ENCODE results near the gene TEX47. TPM values are rescaled to one million over a fixed set of nuclear protein-coding genes. Genes with fewer than 3 reads are reported as not detected.

Gene TEX47
- total RNA-seq, 1 experiment from 2014 or later, result not detected

GRCh38 chr7:88806280-88807037, 10.9 kb upstream of the TEX47 start:
- POLR2A ChIA-PET (ENCODE audit: low non-redundant PET), result no interaction called here
- intact Hi-C loops (cut with micrococcal nuclease; ENCODE audit: unreplicated experiment), result no loop called here
- no peaks in the 10 kb centered on the region for H3K36me3 ChIP-seq (ENCODE audit: insufficient read depth, low read length, poor library complexity, severe bottlenecking)
- no peak for DNase-seq (ENCODE audit: low spot score)
- H3K4me3 ChIP-seq (ENCODE audit: low read depth, low read length, poor library complexity, severe bottlenecking), result no peak overlapping the region
- H3K4me1 ChIP-seq (ENCODE audit: insufficient read depth, low read length, poor library complexity, severe bottlenecking), result no peaks in the 10 kb centered on the region
- H3K9me3 ChIP-seq (ENCODE audit: low read depth, low read length, poor library complexity, severe bottlenecking), result no peaks in the 10 kb centered on the region
- no peak overlapping the region for H3K27ac ChIP-seq (ENCODE audit: low read depth, low read length, poor library complexity, severe bottlenecking)
- CTCF ChIA-PET, result interaction anchor here (0.7 kb wide), 1 partner anchor 201 kb away, joined by 3 read pairs; no protein-coding TSS in a partner anchor
- BruUV-seq (replicated peaks), result no TSS peak
- TF ChIP-seq EZH2 (IDR thresholded peaks at IDR 0.05; ENCODE audit: borderline replicate concordance, low read depth, low read length, poor library complexity, severe bottlenecking), result no peak
- TF ChIP-seq, protein P1, sequence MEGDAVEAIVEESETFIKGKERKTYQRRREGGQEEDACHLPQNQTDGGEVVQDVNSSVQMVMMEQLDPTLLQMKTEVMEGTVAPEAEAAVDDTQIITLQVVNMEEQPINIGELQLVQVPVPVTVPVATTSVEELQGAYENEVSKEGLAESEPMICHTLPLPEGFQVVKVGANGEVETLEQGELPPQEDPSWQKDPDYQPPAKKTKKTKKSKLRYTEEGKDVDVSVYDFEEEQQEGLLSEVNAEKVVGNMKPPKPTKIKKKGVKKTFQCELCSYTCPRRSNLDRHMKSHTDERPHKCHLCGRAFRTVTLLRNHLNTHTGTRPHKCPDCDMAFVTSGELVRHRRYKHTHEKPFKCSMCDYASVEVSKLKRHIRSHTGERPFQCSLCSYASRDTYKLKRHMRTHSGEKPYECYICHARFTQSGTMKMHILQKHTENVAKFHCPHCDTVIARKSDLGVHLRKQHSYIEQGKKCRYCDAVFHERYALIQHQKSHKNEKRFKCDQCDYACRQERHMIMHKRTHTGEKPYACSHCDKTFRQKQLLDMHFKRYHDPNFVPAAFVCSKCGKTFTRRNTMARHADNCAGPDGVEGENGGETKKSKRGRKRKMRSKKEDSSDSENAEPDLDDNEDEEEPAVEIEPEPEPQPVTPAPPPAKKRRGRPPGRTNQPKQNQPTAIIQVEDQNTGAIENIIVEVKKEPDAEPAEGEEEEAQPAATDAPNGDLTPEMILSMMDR (conservative IDR thresholded peaks at IDR 0.05; ENCODE audit: low read depth, low read length), result no peak
- H3K27me3 ChIP-seq (replicated peaks; ENCODE audit: insufficient read depth, low read depth, low read length, poor library complexity), result no peaks in the 10 kb centered on the region

- Histone ChIP-seq H3K27me3 (replicated peaks; ENCODE audit: insufficient read depth, low read depth, low read length, poor library complexity) (no peaks in the 10 kb centered on the region), H3K27ac (ENCODE audit: low read depth, low read length, poor library complexity, severe bottlenecking) (no peak overlapping the region), H3K4me3 (ENCODE audit: low read depth, low read length, poor library complexity, severe bottlenecking) (no peak overlapping the region), H3K36me3 (ENCODE audit: insufficient read depth, low read length, poor library complexity, severe bottlenecking) (no peaks in the 10 kb centered on the region), H3K4me1 (ENCODE audit: insufficient read depth, low read length, poor library complexity, severe bottlenecking) (no peaks in the 10 kb centered on the region), H3K9me3 (ENCODE audit: low read depth, low read length, poor library complexity, severe bottlenecking) (no peaks in the 10 kb centered on the region)
- POLR2A ChIA-PET (ENCODE audit: low non-redundant PET), result no interaction called here
- no peak for DNase-seq (ENCODE audit: low spot score)
- BruUV-seq (replicated peaks), result no TSS peak
- TF ChIP-seq EZH2 (IDR thresholded peaks at IDR 0.05; ENCODE audit: borderline replicate concordance, low read depth, low read length, poor library complexity, severe bottlenecking), result no peak
- intact Hi-C loops (cut with micrococcal nuclease; ENCODE audit: unreplicated experiment), result no loop called here
- CTCF ChIA-PET, result no interaction called here
These were observed 5.5 kb upstream of the TEX47 start for GRCh38 chr7:88801046-88801445.

GRCh38 chr7:88792361-88792760, 3.2 kb downstream of the TEX47 start:
- CTCF ChIA-PET, result no interaction called here
- no TSS peak for BruUV-seq (replicated peaks)
- H3K4me3 ChIP-seq (ENCODE audit: low read depth, low read length, poor library complexity, severe bottlenecking), result no peak overlapping the region
- H3K36me3 ChIP-seq (ENCODE audit: insufficient read depth, low read length, poor library complexity, severe bottlenecking), result no peaks in the 10 kb centered on the region
- DNase-seq (ENCODE audit: low spot score), result no peak
- no peaks in the 10 kb centered on the region for H3K4me1 ChIP-seq (ENCODE audit: insufficient read depth, low read length, poor library complexity, severe bottlenecking)
- H3K27me3 ChIP-seq (replicated peaks; ENCODE audit: insufficient read depth, low read depth, low read length, poor library complexity), result no peaks in the 10 kb centered on the region
- POLR2A ChIA-PET (ENCODE audit: low non-redundant PET), result no interaction called here
- no peak for TF ChIP-seq EZH2 (IDR thresholded peaks at IDR 0.05; ENCODE audit: borderline replicate concordance, low read depth, low read length, poor library complexity, severe bottlenecking)
- TF ChIP-seq, protein P1 (conservative IDR thresholded peaks at IDR 0.05; ENCODE audit: low read depth, low read length), result no peak
- no peak overlapping the region for H3K27ac ChIP-seq (ENCODE audit: low read depth, low read length, poor library complexity, severe bottlenecking)
- no peaks in the 10 kb centered on the region for H3K9me3 ChIP-seq (ENCODE audit: low read depth, low read length, poor library complexity, severe bottlenecking)
- intact Hi-C loops (cut with micrococcal nuclease; ENCODE audit: unreplicated experiment), result loop anchor here (10.0 kb wide), 1 partner anchor 1322 kb away; no protein-coding TSS in a partner anchor
